SK-N-SH (cell line): ENCODE results near the gene UBAC2. TPM values are rescaled to one million over a fixed set of nuclear protein-coding genes. Genes with fewer than 3 reads are reported as not detected.

Experiments
- CTCF ChIA-PET: fragments of 300-600, 350-600 bp; formaldehyde crosslinking; extraction: SDS; loops from one replicate; lab custom pipeline; 2021; lab: Yijun Ruan, JAX
- POLR2A ChIA-PET: fragments of 350-600 bp; sonication (Branson Sonifier 250); formaldehyde crosslinking; extraction: SDS; loops from one replicate; lab custom pipeline; 2020; ENCODE audit warnings: antibody characterized with exemption, inconsistent platforms; lab: Yijun Ruan, JAX
- DNase-seq: peaks from one replicate; pipeline ENCODE4 v3.0.0; 2012
- H2AFZ ChIP-seq: fragments of 200-600 bp; sonication (generic); 2 replicates; pipeline ENCODE4 v1.8.1; 2016; ENCODE audit warnings: antibody characterized with exemption, mild to moderate bottlenecking, low read depth
- H3F3A ChIP-seq: fragments of 200-600 bp; sonication (generic); replicated peaks from 2 replicates; pipeline ENCODE3; 2016; ENCODE audit warnings: antibody characterized with exemption, mild to moderate bottlenecking; ENCODE audit not compliant: insufficient read depth
- H3K27ac ChIP-seq, 2 experiments: fragments of 200-500 bp in 1 of 2; fragments of 200-600 bp in 1 of 2; sonication (Bioruptor generic) in 1 of 2; sonication (generic), shearing (Covaris generic) in 1 of 2; 2 replicates each; pipeline versions ENCODE4 v1.5.1 to v1.6.1; 2014 to 2016; ENCODE audit warnings: low read depth in 2 of 2, inconsistent platforms in 1 of 2, low read length in 1 of 2, mild to moderate bottlenecking in 1 of 2, mixed read lengths in 1 of 2
- H3K27me3 ChIP-seq: fragments of 200-600 bp; sonication (generic), shearing (Covaris generic); 2 replicates; pipeline ENCODE4 v1.6.1; 2016; ENCODE audit warnings: mixed run types; ENCODE audit not compliant: insufficient read depth
- H3K36me3 ChIP-seq, 2 experiments: fragments of 200-500 bp in 1 of 2; fragments of 200-600 bp in 1 of 2; sonication (Bioruptor generic) in 1 of 2; sonication (generic) in 1 of 2; replicated peaks in 1 of 2; 2 replicates each; pipeline versions ENCODE3 to v1.5.1; 2014 to 2016; ENCODE audit warnings: low read length in 1 of 2, mild to moderate bottlenecking in 1 of 2; ENCODE audit not compliant: insufficient read depth in 2 of 2, control insufficient read depth in 1 of 2
- H3K4me1 ChIP-seq, 2 experiments: fragments of 200-500 bp in 1 of 2; fragments of 200-600 bp in 1 of 2; sonication (Bioruptor generic) in 1 of 2; sonication (generic), shearing (Covaris generic) in 1 of 2; 2 replicates each; pipeline versions ENCODE4 v1.5.1 to v1.6.1; 2014 to 2016; ENCODE audit warnings: low read depth in 1 of 2, low read length in 1 of 2, mixed run types in 1 of 2; ENCODE audit not compliant: insufficient read depth in 2 of 2, control insufficient read depth in 1 of 2
- H3K4me2 ChIP-seq: fragments of 200-600 bp; sonication (generic), shearing (Covaris generic); 2 replicates; pipeline ENCODE4 v1.6.1; 2017; ENCODE audit warnings: mixed run types
- H3K4me3 ChIP-seq, 2 experiments: fragments of 200-500 bp in 1 of 2; fragments of 200-600 bp in 1 of 2; sonication (Bioruptor generic) in 1 of 2; sonication (generic), shearing (Covaris generic) in 1 of 2; 2 replicates each; pipeline versions ENCODE4 v1.5.1 to v1.8.1; 2014 to 2016; ENCODE audit warnings: low read depth in 2 of 2, inconsistent platforms in 1 of 2, low read length in 1 of 2, mild to moderate bottlenecking in 1 of 2, mixed read lengths in 1 of 2, moderate library complexity in 1 of 2
- H3K79me2 ChIP-seq: fragments of 200-600 bp; sonication (generic); 2 replicates; pipeline ENCODE4 v1.8.1; 2017; ENCODE audit warnings: mild to moderate bottlenecking; ENCODE audit not compliant: insufficient read depth
- H3K9ac ChIP-seq: fragments of 200-600 bp; sonication (generic); 2 replicates; pipeline ENCODE4 v1.6.1; 2017; ENCODE audit warnings: mixed run types
- H3K9me2 ChIP-seq: fragments of 200-600 bp; sonication (generic); 2 replicates; pipeline ENCODE4 v1.6.1; 2017; ENCODE audit warnings: mixed run types
- H3K9me3 ChIP-seq: fragments of 200-600 bp; sonication (generic); 2 replicates; pipeline ENCODE4 v1.6.1; 2017; ENCODE audit warnings: mixed run types, mild to moderate bottlenecking, moderate library complexity
- H4K20me1 ChIP-seq: fragments of 200-600 bp; sonication (generic); 2 replicates; pipeline ENCODE4 v1.6.1; 2017; ENCODE audit warnings: mild to moderate bottlenecking, mixed run types; ENCODE audit not compliant: insufficient read depth
- CTCF ChIP-seq: fragments of 200-600 bp; sonication (generic); IDR thresholded peaks from 2 replicates; pipeline ENCODE4 v1.6.1; 2017; ENCODE audit warnings: antibody characterized with exemption, mild to moderate bottlenecking, moderate library complexity
- EZH2phosphoT487 ChIP-seq: fragments of 200-600 bp; sonication (generic); IDR thresholded peaks from 2 replicates; pipeline ENCODE4 v1.6.1; 2017; ENCODE audit warnings: low read depth, mixed run types, mild to moderate bottlenecking, antibody characterized with exemption, moderate library complexity, borderline replicate concordance
- FOSL2 ChIP-seq: IDR thresholded peaks from 2 replicates; pipeline ENCODE4 v1.4.0; 2012; ENCODE audit warnings: low read depth, mild to moderate bottlenecking, moderate library complexity, borderline replicate concordance
- FOXJ3 ChIP-seq: sonication (generic); formaldehyde crosslinking; IDR thresholded peaks from 2 replicates; pipeline ENCODE4 v1.5.1; 2020; ENCODE audit warnings: mild to moderate bottlenecking, missing genetic modification reagents
- GATA2 ChIP-seq: sonication (generic); formaldehyde crosslinking; IDR thresholded peaks from 2 replicates; pipeline ENCODE4 v1.5.0; 2020; ENCODE audit warnings: mild to moderate bottlenecking, missing genetic modification reagents
- IRF3 ChIP-seq: fragments of 150-350 bp; IDR thresholded peaks from 2 replicates; pipeline ENCODE4 v1.6.1; 2016; ENCODE audit warnings: mild to moderate bottlenecking, low read depth, low read length
- JUND ChIP-seq: IDR thresholded peaks from 2 replicates; pipeline ENCODE4 v1.4.0; 2012
- MAX ChIP-seq: IDR thresholded peaks from 2 replicates; pipeline ENCODE4 v1.4.0; 2012; ENCODE audit warnings: low read depth
- MEF2A ChIP-seq: IDR thresholded peaks from 2 replicates; pipeline ENCODE4 v1.4.0; 2012; ENCODE audit warnings: low read depth, borderline replicate concordance
- MXI1 ChIP-seq: IDR thresholded peaks from 2 replicates; pipeline ENCODE4 v1.6.1; 2012; ENCODE audit warnings: mild to moderate bottlenecking, low read depth, low read length, improper control_type of control experiment
- NFIC ChIP-seq: IDR thresholded peaks from 2 replicates; pipeline ENCODE4 v1.4.0; 2012; ENCODE audit warnings: borderline replicate concordance
- RAD21 ChIP-seq: IDR thresholded peaks from 2 replicates; pipeline ENCODE4 v1.6.1; 2012; ENCODE audit warnings: mild to moderate bottlenecking, low read length
- RCOR1 ChIP-seq: fragments of 150-350 bp; IDR thresholded peaks from 2 replicates; pipeline ENCODE4 v1.6.1; 2017; ENCODE audit warnings: antibody characterized with exemption, low read length
- TCF12 ChIP-seq: IDR thresholded peaks from 2 replicates; pipeline ENCODE4 v1.4.0; 2012
- USF1 ChIP-seq: IDR thresholded peaks from 2 replicates; pipeline ENCODE4 v1.4.0; 2012; ENCODE audit warnings: low read depth, borderline replicate concordance
- YY1 ChIP-seq: IDR thresholded peaks from 2 replicates; pipeline ENCODE4 v1.4.0; 2012; ENCODE audit warnings: low read depth, mild to moderate bottlenecking
- WGBS: methylation state at CpG from one replicate; pipeline ENCODE4 v1.1.6; 2017; ENCODE audit warnings: low lambda C conversion rate; 5-methylcytosine and 5-hydroxymethylcytosine counted together
- polyA plus RNA-seq, 3 experiments: library from polyadenylated mRNA; depleted of rRNA; stranded (reverse); fragments of >200 nt; gene quantifications; 2 replicates each; pipeline ENCODE4 v1.2.3, GENCODE V29; 2012

Gene UBAC2
- polyA plus RNA-seq, 1 of the 3 experiments (the other 2 are of a cell fraction), result 79.0 TPM

- no peak for TF ChIP-seq IRF3
- no peak for TF ChIP-seq FOXJ3 (CRISPR knock-in tag)
- TF ChIP-seq EZH2phosphoT487, result no peak
- no peak for TF ChIP-seq YY1
- TF ChIP-seq NFIC, result peak; percentile 90
- no peak for TF ChIP-seq CTCF
- no peak for TF ChIP-seq RAD21
- TF ChIP-seq TCF12, result peak; percentile 73
- TF ChIP-seq USF1, result no peak
- peak; percentile 72 for TF ChIP-seq MEF2A
Measured at GRCh38 chr13:99322297-99323103, 121.8 kb downstream of the UBAC2 start (continued).

GRCh38 chr13:99323488-99323887 is 122.8 kb downstream of the UBAC2 start:
- peaks cover 39% of the 10 kb centered on the region for H3F3A ChIP-seq
- DNase-seq, result no peak
- WGBS, result 71% methylated on average over 3 of the region's 3 CpGs

More at GRCh38 chr13:99323488-99323887, 122.8 kb downstream of the UBAC2 start:
- Histone ChIP-seq H4K20me1 (no peaks in the 10 kb centered on the region), H3K4me2 (no peak overlapping the region), H3K27me3 (no peaks in the 10 kb centered on the region), H3K9me3 (no peaks in the 10 kb centered on the region), H2AFZ (no peak overlapping the region), H3K79me2 (no peaks in the 10 kb centered on the region), H3K4me1 (peaks cover 0 to 37% of the 10 kb centered on the region in 2 experiments; a peak in 3 of 4 replicates), H3K27ac (peak overlapping the region in 1 of 2 experiments; percentile 99; a peak in 2 of 4 replicates), H3K36me3 (peaks cover 7% of the 10 kb centered on the region in 2 experiments), H3K9ac (no peak overlapping the region; the same call in 1 of the 2 replicates), H3K4me3 (no peak overlapping the region), H3K9me2 (no peaks in the 10 kb centered on the region)
- TF ChIP-seq MXI1 (no peak), MAX (no peak), TCF12 (no peak), JUND (peak; percentile 21; the same call in 1 of the 2 replicates), FOSL2 (peak; percentile 28; the same call in 1 of the 2 replicates), RCOR1 (no peak), GATA2 (CRISPR knock-in tag) (no peak)
- ChIA-PET CTCF (no interaction called here), POLR2A (no interaction called here)
